ENCODE measurements around the gene RETN.

GRCh38 chr19:7636691-7637373 lies 32.0 kb upstream of the RETN start, which contains the start of gene STXBP2:
- TF ChIP-seq CTCF (IDR thresholded peaks at IDR 0.05) (no peak), RAD21 (IDR thresholded peaks at IDR 0.05; ENCODE audit: low read length) (no peak), RCOR1 (IDR thresholded peaks at IDR 0.05; ENCODE audit: low read length) (no peak), EP300 (IDR thresholded peaks at IDR 0.05; ENCODE audit: borderline replicate concordance in 1 of 2, low read depth in 1 of 2, low read length in 1 of 2) (no peak), MAX (IDR thresholded peaks at IDR 0.05; ENCODE audit: low read depth) (no peak)
- TF ChIP-seq, protein P1, sequence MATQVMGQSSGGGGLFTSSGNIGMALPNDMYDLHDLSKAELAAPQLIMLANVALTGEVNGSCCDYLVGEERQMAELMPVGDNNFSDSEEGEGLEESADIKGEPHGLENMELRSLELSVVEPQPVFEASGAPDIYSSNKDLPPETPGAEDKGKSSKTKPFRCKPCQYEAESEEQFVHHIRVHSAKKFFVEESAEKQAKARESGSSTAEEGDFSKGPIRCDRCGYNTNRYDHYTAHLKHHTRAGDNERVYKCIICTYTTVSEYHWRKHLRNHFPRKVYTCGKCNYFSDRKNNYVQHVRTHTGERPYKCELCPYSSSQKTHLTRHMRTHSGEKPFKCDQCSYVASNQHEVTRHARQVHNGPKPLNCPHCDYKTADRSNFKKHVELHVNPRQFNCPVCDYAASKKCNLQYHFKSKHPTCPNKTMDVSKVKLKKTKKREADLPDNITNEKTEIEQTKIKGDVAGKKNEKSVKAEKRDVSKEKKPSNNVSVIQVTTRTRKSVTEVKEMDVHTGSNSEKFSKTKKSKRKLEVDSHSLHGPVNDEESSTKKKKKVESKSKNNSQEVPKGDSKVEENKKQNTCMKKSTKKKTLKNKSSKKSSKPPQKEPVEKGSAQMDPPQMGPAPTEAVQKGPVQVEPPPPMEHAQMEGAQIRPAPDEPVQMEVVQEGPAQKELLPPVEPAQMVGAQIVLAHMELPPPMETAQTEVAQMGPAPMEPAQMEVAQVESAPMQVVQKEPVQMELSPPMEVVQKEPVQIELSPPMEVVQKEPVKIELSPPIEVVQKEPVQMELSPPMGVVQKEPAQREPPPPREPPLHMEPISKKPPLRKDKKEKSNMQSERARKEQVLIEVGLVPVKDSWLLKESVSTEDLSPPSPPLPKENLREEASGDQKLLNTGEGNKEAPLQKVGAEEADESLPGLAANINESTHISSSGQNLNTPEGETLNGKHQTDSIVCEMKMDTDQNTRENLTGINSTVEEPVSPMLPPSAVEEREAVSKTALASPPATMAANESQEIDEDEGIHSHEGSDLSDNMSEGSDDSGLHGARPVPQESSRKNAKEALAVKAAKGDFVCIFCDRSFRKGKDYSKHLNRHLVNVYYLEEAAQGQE (IDR thresholded peaks at IDR 0.05; ENCODE audit: low read depth, low read length): no peak

Measured in SK-N-SH (cell line).